NCI-H146 (cell line): ENCODE measurements around the gene AIP.

Experiments
- DNase-seq: peaks from one replicate; lab custom pipeline; 2025; lab: John Stamatoyannopoulos, UW

AIP gene

DNA sequence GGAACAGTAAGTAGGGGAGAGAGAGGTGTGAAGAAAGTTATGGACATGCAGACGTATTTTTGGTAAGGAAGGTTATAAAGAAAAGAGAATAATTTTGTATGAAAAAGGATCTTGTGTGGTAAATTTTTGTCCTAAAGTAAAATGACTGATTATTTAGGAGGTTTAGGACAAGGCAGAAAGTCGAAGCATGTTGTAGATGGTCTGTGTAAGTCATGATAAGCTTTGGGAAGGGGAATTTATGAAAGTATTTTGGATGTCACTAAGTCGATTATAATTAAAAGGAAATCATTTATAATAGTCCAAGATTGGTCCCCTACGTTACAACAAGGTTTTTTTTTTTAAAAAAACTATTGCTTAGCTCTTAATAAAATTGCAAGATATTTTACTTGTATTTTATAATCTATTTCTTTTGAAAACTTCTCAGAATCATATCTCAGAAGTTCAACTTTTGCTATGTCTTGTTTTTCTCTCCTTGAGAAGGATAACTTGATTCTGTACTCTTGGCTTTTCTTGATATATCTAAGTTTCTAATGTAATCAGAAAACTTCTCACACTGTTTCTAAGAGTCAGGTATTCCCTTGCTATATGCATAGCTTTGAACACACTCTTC lies 51.3 kb downstream of the AIP start:
- DNase-seq = no peak

DNA sequence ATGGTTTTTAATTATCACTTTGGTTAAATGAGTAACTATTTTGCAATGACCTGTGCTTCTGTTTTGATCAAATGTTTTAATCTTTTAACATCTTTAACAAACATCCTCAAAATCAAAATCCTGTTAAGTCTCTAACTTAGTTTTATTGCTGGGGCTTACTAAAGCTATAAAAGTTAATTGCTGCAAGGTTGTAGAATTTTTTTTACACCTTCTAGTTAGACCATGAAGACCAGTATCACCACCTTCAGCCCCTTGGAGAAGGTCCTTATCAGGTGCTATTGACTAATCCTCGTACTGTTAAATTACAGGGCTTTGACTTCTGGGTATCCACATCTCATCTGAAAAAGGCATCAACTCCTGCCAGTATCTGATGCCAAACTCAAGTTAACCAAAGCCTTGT lies 52.7 kb downstream of the AIP start:
- DNase-seq = no peak

DNA sequence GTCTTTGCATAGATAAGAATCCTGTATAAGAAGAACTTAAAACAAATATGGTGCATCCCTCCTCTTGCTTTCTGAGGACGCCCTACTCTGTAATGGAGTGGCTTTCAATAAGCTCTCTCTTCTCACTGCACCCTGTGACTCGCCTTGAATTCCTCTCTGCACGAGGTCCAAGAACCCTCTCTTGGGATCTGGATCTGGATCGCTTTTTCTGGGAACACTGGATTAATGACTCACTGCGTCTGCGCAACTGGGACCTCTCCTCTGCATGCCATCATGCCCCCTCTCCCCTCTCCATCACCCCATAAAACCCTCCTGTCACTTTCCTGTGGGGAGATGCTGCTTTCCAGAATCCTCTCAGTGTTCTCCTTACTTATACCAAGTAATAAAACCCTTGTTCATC lies 55.5 kb downstream of the AIP start:
- DNase-seq = no peak

DNA sequence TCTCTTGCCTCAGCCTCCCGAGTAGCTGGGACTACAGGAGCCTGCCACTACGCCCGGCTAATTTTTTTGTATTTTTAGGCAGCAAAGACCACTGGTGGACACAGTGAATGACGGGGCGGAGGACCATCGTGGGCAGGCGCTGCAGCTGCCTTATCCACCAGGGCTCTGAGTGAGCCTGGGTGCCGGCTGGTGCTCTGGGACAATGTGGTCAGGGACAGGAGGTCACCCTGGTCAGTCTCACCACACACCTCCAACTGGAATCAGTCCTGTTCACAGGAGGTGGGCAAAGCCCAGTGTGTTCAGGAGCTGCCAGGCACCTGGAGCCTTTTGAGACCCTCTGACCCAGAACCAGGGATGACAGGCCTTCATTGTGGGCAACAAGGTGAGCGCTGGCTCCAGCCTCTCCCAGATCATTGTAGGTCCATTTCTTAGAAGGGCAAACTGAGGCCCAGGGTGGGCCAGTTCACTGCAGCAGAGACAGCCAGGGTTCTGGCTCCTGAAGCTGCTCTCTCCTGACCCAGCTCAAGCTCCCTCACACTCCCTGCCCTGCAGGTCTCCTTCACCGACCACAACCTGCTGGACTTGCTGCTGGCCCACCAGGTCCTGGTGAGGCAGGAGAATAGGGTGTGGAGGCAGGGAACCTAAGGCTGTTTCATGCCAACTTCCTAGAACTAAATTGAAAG lies 56.1 kb downstream of the AIP start:
- DNase-seq = no peak

DNA sequence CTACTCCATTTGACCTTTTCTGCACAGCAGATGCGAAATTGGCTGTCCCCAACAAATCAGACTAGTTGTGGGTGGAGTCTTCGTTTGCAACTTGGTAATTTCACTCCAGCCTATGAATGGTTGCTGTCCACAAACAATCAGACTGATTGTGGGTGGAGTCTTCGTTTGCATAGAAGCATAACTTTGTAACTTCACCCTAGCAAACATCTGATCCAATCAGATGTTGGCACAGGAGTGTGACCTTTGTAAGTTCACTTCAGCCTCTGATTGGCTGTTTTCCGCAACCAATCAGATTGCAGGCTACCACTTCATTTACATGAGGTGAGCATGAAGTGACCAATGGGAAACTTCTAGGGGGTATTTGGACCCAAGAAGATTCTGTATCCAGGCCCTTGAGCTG lies 56.7 kb downstream of the AIP start:
- DNase-seq = no peak
